ENCODE measurements around the gene TBX10.

DNA sequence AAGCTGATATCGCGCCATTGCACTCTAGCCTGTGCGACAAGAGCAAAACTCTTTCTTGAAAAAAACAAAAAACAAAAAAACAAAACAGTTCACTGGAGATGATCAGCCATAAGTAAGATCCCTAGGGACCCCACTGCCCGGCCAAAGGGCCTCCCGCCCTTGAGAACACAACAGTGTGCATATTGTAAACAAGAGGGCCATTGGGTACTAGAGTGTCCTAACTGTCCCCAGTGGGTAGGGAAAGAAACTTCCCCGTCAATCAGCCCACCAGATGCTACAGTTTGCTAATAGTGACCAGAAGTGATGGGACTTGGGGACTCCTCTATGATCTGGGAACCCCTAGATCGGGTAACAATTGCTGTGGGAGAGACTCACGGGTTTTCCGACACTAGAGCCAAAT lies 14.7 kb upstream of the TBX10 start:
- TF ChIP-seq EZH2 (IDR thresholded peaks at IDR 0.05), result no peak
- no peak for TF ChIP-seq POLR2AphosphoS5 (IDR thresholded peaks at IDR 0.05; ENCODE audit: borderline replicate concordance, low read depth, low read length)
